AG04450 (cell line): ENCODE data around the gene SLC25A3. TPM values are rescaled to one million over a fixed set of nuclear protein-coding genes. Genes with fewer than 3 reads are reported as not detected.
"Not testable (repeated sequence)": the region's sequence is repeated elsewhere in the genome, so short reads cannot be mapped to it uniquely, and the experiment has no call there.

Experiments used
- CTCF ChIA-PET: fragments of 300-600, 350-600 bp; formaldehyde crosslinking; extraction: SDS; loops from one replicate; lab custom pipeline; 2022; ENCODE audit warnings: antibody characterized with exemption, inconsistent platforms; lab: Charles Lee
- POLR2A ChIA-PET: fragments of 350-600 bp; formaldehyde crosslinking; extraction: SDS; loops from one replicate; lab custom pipeline; 2021; ENCODE audit warnings: antibody characterized with exemption, inconsistent platforms; lab: Yijun Ruan, JAX
- DNase-seq: peaks from one replicate; pipeline ENCODE4 v3.0.0-alpha.2; 2011; ENCODE audit warnings: low read depth, low spot score
- H3K27ac ChIP-seq: one replicate; pipeline ENCODE4 v1.5.1; 2012; ENCODE audit warnings: low read depth, low read length, control low read depth
- H3K27me3 ChIP-seq: one replicate; pipeline ENCODE4 v1.6.0; 2012; ENCODE audit warnings: low read length; ENCODE audit not compliant: control insufficient read depth, insufficient read depth
- H3K4me3 ChIP-seq: 2 replicates; pipeline ENCODE4 v1.5.1; 2011; ENCODE audit warnings: mild to moderate bottlenecking, low read depth, low read length, control low read depth
- H3K9me3 ChIP-seq: 2 replicates; pipeline ENCODE4 v1.5.1; 2012; ENCODE audit warnings: low read length; ENCODE audit not compliant: control insufficient read depth, insufficient read depth
- CTCF ChIP-seq: IDR thresholded peaks from 2 replicates; pipeline ENCODE4 v1.5.1; 2011; ENCODE audit warnings: low read depth, low read length, control low read depth, inconsistent platforms
- polyA plus RNA-seq: library from polyadenylated mRNA; depleted of rRNA; stranded (reverse); fragments of >200 nt; gene quantifications from 2 replicates; pipeline ENCODE4 v1.2.3, GENCODE V29; 2011

Gene SLC25A3
- polyA plus RNA-seq, 1 experiment = 1,138 TPM

DNA sequence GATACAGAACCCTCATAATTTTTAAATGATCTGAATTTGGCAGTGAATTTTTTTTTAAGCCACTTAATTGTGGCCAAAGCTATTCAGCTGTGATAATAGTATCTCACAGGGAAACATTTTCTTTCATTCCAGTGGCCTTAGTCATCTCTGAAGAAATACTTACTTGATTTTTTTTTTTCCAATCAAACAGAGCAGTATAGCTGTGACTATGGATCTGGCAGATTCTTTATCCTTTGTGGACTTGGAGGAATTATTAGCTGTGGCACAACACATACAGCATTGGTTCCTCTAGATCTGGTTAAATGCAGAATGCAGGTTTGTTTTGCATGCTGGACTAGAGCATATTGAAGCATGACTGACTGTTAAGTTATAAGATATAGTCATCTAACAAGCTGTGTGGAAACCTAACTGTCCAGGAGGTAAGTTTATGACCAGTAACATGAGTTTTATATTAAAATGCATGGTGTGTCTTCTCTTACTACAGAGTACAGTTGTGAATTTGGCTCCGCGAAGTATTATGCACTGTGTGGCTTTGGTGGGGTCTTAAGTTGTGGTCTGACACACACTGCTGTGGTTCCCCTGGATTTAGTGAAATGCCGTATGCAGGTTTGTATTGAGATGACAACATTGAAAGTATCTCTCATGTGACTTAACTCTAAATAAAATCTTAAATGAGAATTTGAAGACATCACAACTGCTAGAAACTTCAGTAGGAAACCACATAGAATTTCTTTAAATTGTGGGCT is 1.9 kb downstream of the SLC25A3 start:
- CTCF ChIA-PET = interaction anchor here (0.6 to 6.5 kb wide), 10 partner anchors 12 to 179 kb away, joined by 3 to 59 read pairs (median 4); no protein-coding TSS in a partner anchor
- POLR2A ChIA-PET = interaction anchor here (3.2 kb wide), 1 partner anchor 49 kb away, joined by 25 read pairs; the partner anchor contains the start of genes APAF1 and IKBIP
- peak; percentile 29 for DNase-seq

GRCh38 chr12:98597313-98597712 is 3.8 kb downstream of the SLC25A3 start:
- H3K27me3 ChIP-seq, H3K4me3 ChIP-seq, DNase-seq, H3K9me3 ChIP-seq, POLR2A ChIA-PET, H3K27ac ChIP-seq: not testable (repeated sequence)
- CTCF ChIA-PET = interaction anchor here (1.1 to 6.5 kb wide), 2 partner anchors 31 to 153 kb away, joined by 3 to 59 read pairs; no protein-coding TSS in a partner anchor

More for the DNA sequence above, 1.9 kb downstream of the SLC25A3 start:
- Histone ChIP-seq H3K27me3 (no peaks in the 10 kb centered on the region), H3K9me3 (peaks cover 5% of the 10 kb centered on the region; the same call in 1 of the 2 replicates), H3K27ac (no peak overlapping the region), H3K4me3 (peak overlapping the region; percentile 99)
- TF ChIP-seq CTCF = no peak

- no peaks in the 10 kb centered on the region for H3K27me3 ChIP-seq
- ChIA-PET CTCF (interaction anchor here (0.7 to 2.1 kb wide), 4 partner anchors 35 to 1312 kb away, joined by 3 to 7 read pairs (median 3); no protein-coding TSS in a partner anchor), POLR2A (no interaction called here)
- DNase-seq = no peak
- H3K27ac ChIP-seq = no peak overlapping the region
- H3K4me3 ChIP-seq = no peak overlapping the region
- H3K9me3 ChIP-seq = no peaks in the 10 kb centered on the region
- no peak for TF ChIP-seq CTCF
Measured at GRCh38 chr12:98601924-98602323, 8.4 kb downstream of the SLC25A3 start.

GRCh38 chr12:98606359-98606988 is 13.0 kb downstream of the SLC25A3 start:
- H3K4me3 ChIP-seq = no peak overlapping the region
- no peak for DNase-seq
- no peak overlapping the region for H3K27ac ChIP-seq
- H3K27me3 ChIP-seq = no peaks in the 10 kb centered on the region
- POLR2A ChIA-PET = no interaction called here
- H3K9me3 ChIP-seq = no peaks in the 10 kb centered on the region
- no peak for TF ChIP-seq CTCF
- CTCF ChIA-PET = interaction anchor here (1.4 kb wide), 1 partner anchor 11 kb away, joined by 4 read pairs; no protein-coding TSS in a partner anchor

DNA sequence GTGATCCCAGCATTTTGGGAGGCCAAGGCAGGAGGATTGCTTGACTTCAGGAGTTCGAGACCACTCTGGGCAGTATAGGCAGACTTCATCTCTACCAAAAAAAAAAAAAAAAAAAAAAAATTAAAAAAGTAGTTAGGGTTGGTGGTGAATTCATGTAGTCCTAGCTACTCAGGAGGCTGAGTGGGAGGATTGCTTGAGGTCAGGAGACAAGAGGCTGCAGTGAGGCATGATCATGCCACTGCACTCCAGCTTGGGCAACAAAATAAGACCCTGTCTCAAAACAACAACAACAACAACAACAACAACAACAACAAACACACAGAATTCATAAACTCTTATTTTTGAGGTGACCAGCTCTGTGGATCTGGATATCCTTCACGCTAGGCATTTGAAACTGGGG is 17.1 kb downstream of the SLC25A3 start:
- H3K27me3 ChIP-seq = no peaks in the 10 kb centered on the region
- no peaks in the 10 kb centered on the region for H3K9me3 ChIP-seq
- H3K4me3 ChIP-seq = no peak overlapping the region
- DNase-seq = no peak
- H3K27ac ChIP-seq = no peak overlapping the region
- ChIA-PET CTCF (no interaction called here), POLR2A (no interaction called here)
- TF ChIP-seq CTCF = no peak
